HepG2 (cell line): ENCODE measurements around the gene PRIMA1. TPM values are rescaled to one million over a fixed set of nuclear protein-coding genes. Genes with fewer than 3 reads are reported as not detected.

Source experiments
- CERS6 ChIP-seq: sonication (generic); formaldehyde crosslinking; IDR thresholded peaks from 2 replicates; pipeline ENCODE4 v1.5.0; 2020; ENCODE audit warnings: missing genetic modification reagents
- FOXP4 ChIP-seq: sonication (generic); formaldehyde crosslinking; IDR thresholded peaks from 2 replicates; pipeline ENCODE4 v1.4.0; 2020; ENCODE audit warnings: missing genetic modification reagents
- GATAD1 ChIP-seq: IDR thresholded peaks from 2 replicates; pipeline ENCODE4 v1.6.1; 2016; ENCODE audit warnings: missing genetic modification reagents, missing compliant biosample characterization
- LBX2 ChIP-seq: sonication (generic); formaldehyde crosslinking; IDR thresholded peaks from 2 replicates; pipeline ENCODE4 v1.5.0; 2020; ENCODE audit warnings: missing genetic modification reagents, mild to moderate bottlenecking, borderline replicate concordance
- MTA3 ChIP-seq: sonication (generic); formaldehyde crosslinking; IDR thresholded peaks from 2 replicates; pipeline ENCODE4 v1.4.0; 2020; ENCODE audit warnings: missing genetic modification reagents
- MTERF4 ChIP-seq: sonication (generic); formaldehyde crosslinking; IDR thresholded peaks from 2 replicates; pipeline ENCODE4 v1.8.0; 2023; ENCODE audit warnings: mild to moderate bottlenecking, missing genetic modification reagents
- MXD3 ChIP-seq: IDR thresholded peaks from 2 replicates; pipeline ENCODE4 v1.6.1; 2016; ENCODE audit warnings: mild to moderate bottlenecking, missing biosample characterization, missing genetic modification reagents
- MXI1 ChIP-seq: IDR thresholded peaks from 3 replicates; pipeline ENCODE4 v1.6.1; 2012; ENCODE audit warnings: low read depth, low read length, inconsistent platforms, borderline replicate concordance
- SP5 ChIP-seq: IDR thresholded peaks from 2 replicates; pipeline ENCODE4 v1.6.1; 2016; ENCODE audit warnings: low read depth, borderline replicate concordance
- TEAD2 ChIP-seq: sonication (generic); formaldehyde crosslinking; IDR thresholded peaks from 2 replicates; pipeline ENCODE4 v1.9.0; 2021; ENCODE audit warnings: missing genetic modification reagents
- ZFP37 ChIP-seq: sonication (generic); formaldehyde crosslinking; IDR thresholded peaks from 2 replicates; pipeline ENCODE4 v1.4.0; 2020; ENCODE audit warnings: missing genetic modification reagents, borderline replicate concordance
- ZHX1 ChIP-seq: sonication (generic); formaldehyde crosslinking; IDR thresholded peaks from 2 replicates; pipeline ENCODE4 v1.8.1; 2022; ENCODE audit warnings: low read depth, mild to moderate bottlenecking, missing genetic modification reagents
- ZMAT5 ChIP-seq: sonication (generic); formaldehyde crosslinking; IDR thresholded peaks from 2 replicates; pipeline ENCODE4 v1.5.0; 2020; ENCODE audit warnings: mild to moderate bottlenecking, low read depth, missing genetic modification reagents, borderline replicate concordance
- ZNF160 ChIP-seq: sonication (generic); formaldehyde crosslinking; IDR thresholded peaks from 2 replicates; pipeline ENCODE4 v1.8.0; 2022; ENCODE audit warnings: mild to moderate bottlenecking, inconsistent platforms, missing genetic modification reagents
- ZNF496 ChIP-seq: sonication (generic); formaldehyde crosslinking; IDR thresholded peaks from 2 replicates; pipeline ENCODE4 v1.8.1; 2023; ENCODE audit warnings: mild to moderate bottlenecking, moderate library complexity, missing genetic modification reagents; ENCODE audit not compliant: insufficient replicate concordance
- ZNF580 ChIP-seq: IDR thresholded peaks from 2 replicates; pipeline ENCODE4 v1.6.1; 2016; ENCODE audit warnings: low read depth, borderline replicate concordance
- polyA plus RNA-seq, 8 experiments: library from polyadenylated mRNA; depleted of rRNA in 3 of 8; stranded (reverse) in 7 of 8; unstranded in 1 of 8; fragments of >200 nt; fragmentation: Illumina TruSeq in 4 of 8; extraction: Trizol in 4 of 8; gene quantifications; 2 replicates each; pipeline versions ENCODE4 v1.2.1 to v1.2.3, GENCODE V29; 2011 to 2016; ENCODE audit warnings: low read depth in 4 of 8, missing spikeins in 1 of 8, mixed read lengths in 1 of 8; ENCODE audit not compliant: insufficient read depth in 1 of 8
- total RNA-seq, 5 experiments: library from RNA; depleted of rRNA; stranded (reverse); fragments of >200 nt; fragmentation: Illumina TruSeq; extraction: Trizol; gene quantifications; 2 replicates each; pipeline ENCODE4 v1.2.3, GENCODE V29; 2016; ENCODE audit warnings: low read depth in 1 of 5

Gene PRIMA1
- total and polyA plus RNA-seq, 2 of the 13 experiments (the other 11 are each of a cell fraction or from before 2014, with no cell fraction given): 2.4 to 3.2 TPM

- TF ChIP-seq MXD3 (CRISPR knock-in tag): no peak
- TF ChIP-seq ZNF496 (CRISPR knock-in tag): no peak
- no peak for TF ChIP-seq GATAD1 (CRISPR knock-in tag)
- TF ChIP-seq ZFP37 (CRISPR knock-in tag): no peak
- TF ChIP-seq CERS6 (CRISPR knock-in tag): no peak
- no peak for TF ChIP-seq MTERF4
- no peak for TF ChIP-seq ZMAT5
- TF ChIP-seq TEAD2 (CRISPR knock-in tag): 0 out of 2 replicates have a peak, but pooled peaks have one; percentile 29
- no peak for TF ChIP-seq MXI1
- no peak for TF ChIP-seq MTA3
- peak; percentile 81 for TF ChIP-seq FOXP4
- TF ChIP-seq SP5: no peak
- no peak for TF ChIP-seq ZNF160 (CRISPR knock-in tag)
- TF ChIP-seq LBX2 (CRISPR knock-in tag): no peak
- TF ChIP-seq ZNF580 (CRISPR knock-in tag): no peak
- TF ChIP-seq ZHX1: no peak
These were observed 9.8 kb downstream of the PRIMA1 start (continued) for GRCh38 chr14:93778453-93778852.
